Measurements from ENCODE around the gene CCDC178.

Gene CCDC178

DNA sequence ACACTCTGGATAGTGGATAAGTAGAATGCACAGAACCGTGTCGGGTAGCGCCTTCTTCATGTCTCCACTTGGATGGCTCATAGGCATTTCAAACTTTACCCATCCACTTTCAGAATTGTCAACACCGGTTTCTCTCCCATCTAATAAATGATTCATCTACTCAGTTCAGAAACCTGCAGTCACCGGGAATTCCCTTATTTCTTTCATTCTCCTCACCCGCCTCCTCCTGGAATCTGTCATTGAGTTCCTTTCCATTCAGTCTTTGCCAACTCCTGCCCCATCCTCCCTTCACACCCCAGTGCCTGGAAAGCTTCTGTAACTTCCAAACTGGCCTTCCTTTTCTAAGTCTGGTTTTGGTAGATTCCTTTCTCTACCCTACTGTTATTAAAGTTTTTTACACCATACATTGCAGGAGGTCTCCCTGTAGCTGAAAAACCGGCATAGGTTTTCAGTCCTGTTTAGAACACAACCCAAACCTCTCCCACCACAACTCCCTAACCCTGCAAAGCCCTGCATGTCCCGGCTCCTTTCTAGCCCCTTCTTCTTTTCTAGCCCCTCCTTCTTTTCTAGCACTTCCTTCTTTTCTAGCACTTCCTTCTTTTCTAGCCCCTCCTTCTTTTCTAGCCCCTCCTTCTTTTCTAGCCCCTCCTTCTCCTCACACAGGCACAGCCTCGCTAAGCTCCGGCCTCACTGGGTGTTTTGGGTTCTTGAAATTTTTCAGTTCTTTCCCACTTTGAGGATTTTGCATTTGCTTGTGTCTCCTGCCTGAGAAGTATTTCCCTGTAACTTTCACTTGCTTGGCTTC lies 533.8 kb downstream of the CCDC178 start:
- 86 to 96% methylated on average over 8 of the region's 10 CpGs for WGBS, 2 experiments (ENCODE audit: insufficient coverage in 2 of 2)
- Histone ChIP-seq H3K4me1 (ENCODE audit: control insufficient read depth, insufficient read depth, low read length, poor library complexity, severe bottlenecking) (no peaks in the 10 kb centered on the region), H3K27ac (ENCODE audit: low read depth, low read length, severe bottlenecking) (no peak overlapping the region), H3K4me3 (ENCODE audit: extremely low read depth, insufficient read depth, low read length, poor library complexity, severe bottlenecking) (no peak overlapping the region), H3K36me3 (ENCODE audit: control insufficient read depth, insufficient read depth, low read length) (no peaks in the 10 kb centered on the region), H3K9me3 (ENCODE audit: control insufficient read depth, low read length) (no peaks in the 10 kb centered on the region)

DNA sequence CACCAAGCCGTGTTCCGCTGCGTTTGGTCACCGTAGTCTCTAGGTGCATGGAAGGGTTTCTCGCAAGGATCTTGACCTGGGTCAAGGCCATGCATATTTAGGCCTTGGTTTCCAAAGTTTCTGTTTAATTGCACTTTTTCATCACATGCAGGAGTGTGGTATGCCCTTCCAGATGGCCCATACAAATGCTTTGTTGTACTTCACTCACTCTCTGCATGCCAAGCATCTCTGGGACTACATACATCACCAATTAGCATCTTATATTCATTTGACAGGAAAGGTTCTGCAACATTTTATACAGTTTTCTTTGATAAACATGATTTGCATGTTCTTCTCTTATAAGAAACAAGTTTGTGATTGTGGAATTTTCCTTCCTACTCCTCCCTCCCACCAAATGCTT lies 534.9 kb downstream of the CCDC178 start:
- H3K27ac ChIP-seq (ENCODE audit: low read depth, low read length, severe bottlenecking), result no peak overlapping the region
- WGBS, 2 experiments (ENCODE audit: insufficient coverage in 2 of 2), result 93 to 99% methylated on average over 5 of the region's 5 CpGs
- no peak overlapping the region for H3K4me3 ChIP-seq (ENCODE audit: extremely low read depth, insufficient read depth, low read length, poor library complexity, severe bottlenecking)
- H3K4me1 ChIP-seq (ENCODE audit: control insufficient read depth, insufficient read depth, low read length, poor library complexity, severe bottlenecking), result no peaks in the 10 kb centered on the region
- no peaks in the 10 kb centered on the region for H3K9me3 ChIP-seq (ENCODE audit: control insufficient read depth, low read length)
- no peaks in the 10 kb centered on the region for H3K36me3 ChIP-seq (ENCODE audit: control insufficient read depth, insufficient read depth, low read length)

DNA sequence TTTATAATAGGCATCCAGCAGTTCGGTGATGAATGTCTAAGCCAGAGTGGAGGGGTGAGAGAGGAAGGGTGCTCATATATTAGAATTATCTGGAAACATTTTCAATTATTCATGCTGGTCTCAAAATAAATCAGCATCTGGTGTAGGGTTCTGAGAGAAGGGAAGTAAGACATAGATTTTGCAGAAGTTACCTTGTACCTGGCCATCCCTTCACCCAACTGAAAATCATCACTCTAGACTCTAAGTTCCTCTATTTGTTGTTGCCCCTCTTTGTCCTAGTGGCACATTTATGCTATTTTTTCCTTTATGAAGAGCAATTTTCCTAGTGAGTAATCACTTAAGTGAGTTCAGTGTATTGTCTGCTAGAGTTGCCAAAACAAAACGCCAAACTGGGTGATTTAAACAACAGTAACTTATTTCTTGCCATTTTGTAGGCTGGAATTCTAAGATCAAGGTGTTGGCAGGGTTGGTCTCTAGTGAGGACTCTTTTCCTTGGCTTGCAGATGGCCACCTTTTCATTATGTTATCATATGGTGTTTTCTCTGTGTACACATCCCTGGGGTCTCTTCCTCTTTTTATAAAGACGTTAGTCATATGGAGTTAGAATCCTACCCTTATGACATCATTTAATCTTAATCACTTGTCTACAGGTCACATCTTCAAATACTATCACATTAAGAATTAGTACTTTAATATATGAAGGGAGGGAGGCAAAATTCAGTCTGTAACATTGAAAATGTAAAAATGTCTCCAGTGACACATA lies 537.8 kb downstream of the CCDC178 start:
- Histone ChIP-seq H3K9me3 (ENCODE audit: control insufficient read depth, low read length) (peaks cover 4% of the 10 kb centered on the region), H3K4me3 (ENCODE audit: extremely low read depth, insufficient read depth, low read length, poor library complexity, severe bottlenecking) (no peak overlapping the region), H3K36me3 (ENCODE audit: control insufficient read depth, insufficient read depth, low read length) (no peaks in the 10 kb centered on the region), H3K27ac (ENCODE audit: low read depth, low read length, severe bottlenecking) (no peak overlapping the region), H3K4me1 (ENCODE audit: control insufficient read depth, insufficient read depth, low read length, poor library complexity, severe bottlenecking) (no peaks in the 10 kb centered on the region)
- WGBS, 2 experiments (ENCODE audit: insufficient coverage in 2 of 2), result no CpG with 5 or more reads among the region's 3 CpGs

DNA sequence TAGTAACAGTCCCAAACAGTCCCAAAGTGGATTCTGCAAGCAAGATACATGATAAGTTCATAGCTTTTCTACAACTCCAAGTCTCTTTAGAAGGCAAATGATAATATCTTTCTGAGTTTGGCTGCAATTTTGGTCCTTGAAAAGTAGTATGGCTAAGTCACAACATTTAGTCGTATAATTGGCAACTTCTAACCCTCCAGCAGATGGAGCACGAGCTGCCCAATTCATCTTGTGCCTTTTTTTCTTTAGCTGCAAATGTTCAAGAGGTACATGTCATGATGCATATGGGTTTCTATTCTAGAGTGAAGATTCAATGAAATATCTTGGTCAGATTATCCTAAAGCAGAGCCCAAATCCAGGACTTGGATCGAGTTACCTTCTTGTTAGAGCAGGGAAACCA lies 540.7 kb downstream of the CCDC178 start:
- Histone ChIP-seq H3K27ac (ENCODE audit: low read depth, low read length, severe bottlenecking) (no peak overlapping the region), H3K4me3 (ENCODE audit: extremely low read depth, insufficient read depth, low read length, poor library complexity, severe bottlenecking) (no peak overlapping the region), H3K9me3 (ENCODE audit: control insufficient read depth, low read length) (peaks cover 20% of the 10 kb centered on the region), H3K4me1 (ENCODE audit: control insufficient read depth, insufficient read depth, low read length, poor library complexity, severe bottlenecking) (no peaks in the 10 kb centered on the region), H3K36me3 (ENCODE audit: control insufficient read depth, insufficient read depth, low read length) (no peaks in the 10 kb centered on the region)
- WGBS, 2 experiments (ENCODE audit: insufficient coverage in 2 of 2), result 94 to 100% methylated on average over 2 of the region's 3 CpGs

DNA sequence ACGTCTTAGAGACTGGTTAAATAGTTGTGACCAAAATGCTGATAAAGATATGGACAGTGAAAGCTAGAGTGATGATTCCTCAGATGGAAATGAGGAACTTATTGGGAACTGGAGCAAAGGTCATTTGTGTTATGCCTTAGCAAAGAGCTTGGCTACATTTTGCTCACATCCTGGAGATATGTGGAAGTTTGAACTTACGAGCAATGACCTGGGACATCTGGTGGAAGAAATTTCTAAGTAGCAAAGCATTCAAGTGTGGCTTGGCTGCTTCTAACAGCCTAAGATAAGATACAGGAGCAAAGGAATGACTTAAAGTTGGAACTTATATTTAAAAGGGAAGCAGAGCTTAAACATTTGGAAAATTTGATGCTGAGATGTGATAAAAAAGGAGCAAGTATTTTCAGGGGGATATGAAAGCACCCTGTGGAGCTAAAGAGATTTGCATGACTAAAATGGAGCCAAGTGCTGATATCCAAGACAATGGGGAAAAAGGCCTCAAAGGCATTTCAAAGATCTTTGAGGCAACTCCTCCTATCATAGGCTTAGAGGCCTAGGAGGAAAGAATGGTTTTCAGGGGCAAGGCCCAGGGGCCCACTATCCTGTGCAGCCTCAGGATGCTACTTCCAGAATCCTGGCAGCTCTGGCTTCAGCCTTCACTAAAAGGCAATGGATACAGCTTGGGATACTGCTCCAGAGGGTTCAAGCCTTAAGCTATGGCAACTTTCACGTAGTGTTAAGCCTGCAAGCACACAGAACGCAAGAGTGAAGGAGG lies 543.6 kb downstream of the CCDC178 start:
- H3K4me1 ChIP-seq (ENCODE audit: control insufficient read depth, insufficient read depth, low read length, poor library complexity, severe bottlenecking), result no peaks in the 10 kb centered on the region
- no peaks in the 10 kb centered on the region for H3K36me3 ChIP-seq (ENCODE audit: control insufficient read depth, insufficient read depth, low read length)
- H3K4me3 ChIP-seq (ENCODE audit: extremely low read depth, insufficient read depth, low read length, poor library complexity, severe bottlenecking), result no peak overlapping the region
- 67 to 69% methylated on average over 3 to 4 of the region's 4 CpGs for WGBS, 2 experiments (ENCODE audit: insufficient coverage in 2 of 2)
- peaks cover 20% of the 10 kb centered on the region for H3K9me3 ChIP-seq (ENCODE audit: control insufficient read depth, low read length)
- H3K27ac ChIP-seq (ENCODE audit: low read depth, low read length, severe bottlenecking), result no peak overlapping the region

DNA sequence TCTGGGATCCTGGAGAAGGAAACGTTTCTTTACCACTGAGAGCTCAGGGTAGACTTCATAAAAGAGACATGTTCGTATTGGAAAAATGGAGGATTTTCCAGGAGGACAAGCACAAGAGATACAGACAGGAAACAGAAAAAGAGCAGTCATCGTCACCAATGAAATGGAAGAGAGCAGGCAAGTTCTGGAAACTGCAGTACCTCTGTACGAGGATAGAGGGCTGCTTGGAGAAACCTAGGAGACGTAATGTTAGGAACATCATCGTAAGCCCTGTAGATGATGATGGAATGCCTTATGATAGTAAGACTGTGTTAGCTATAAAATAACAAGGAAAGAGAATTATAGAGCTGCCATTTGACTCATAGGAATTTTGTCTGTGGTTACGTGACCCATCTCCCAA lies 546.6 kb downstream of the CCDC178 start:
- 93 to 94% methylated on average over 6 to 7 of the region's 7 CpGs for WGBS, 2 experiments (ENCODE audit: insufficient coverage in 2 of 2)
- peaks cover 4% of the 10 kb centered on the region for H3K4me1 ChIP-seq (ENCODE audit: control insufficient read depth, insufficient read depth, low read length, poor library complexity, severe bottlenecking)
- peaks cover 20% of the 10 kb centered on the region for H3K9me3 ChIP-seq (ENCODE audit: control insufficient read depth, low read length)
- no peak overlapping the region for H3K4me3 ChIP-seq (ENCODE audit: extremely low read depth, insufficient read depth, low read length, poor library complexity, severe bottlenecking)
- no peak overlapping the region for H3K27ac ChIP-seq (ENCODE audit: low read depth, low read length, severe bottlenecking)
- no peaks in the 10 kb centered on the region for H3K36me3 ChIP-seq (ENCODE audit: control insufficient read depth, insufficient read depth, low read length)

DNA sequence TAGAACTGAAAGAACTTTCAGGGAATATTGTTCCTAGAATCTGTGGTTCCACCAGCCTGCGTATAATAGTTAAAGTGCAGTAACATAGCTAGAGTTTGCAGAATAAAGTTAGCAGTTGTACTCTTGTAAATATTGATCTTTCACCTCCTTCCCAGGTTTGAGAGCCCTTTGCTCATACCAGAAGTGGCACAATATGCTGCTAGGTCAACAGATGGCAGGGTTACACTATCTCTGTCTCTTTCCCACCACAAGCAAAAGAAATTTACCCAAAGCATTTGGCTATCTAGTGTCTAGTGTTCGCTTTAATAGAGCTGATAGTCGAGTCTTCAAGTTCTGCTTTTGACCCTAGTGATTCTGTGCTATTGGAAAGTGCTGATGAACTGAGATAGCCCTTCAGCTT lies 548.7 kb downstream of the CCDC178 start:
- Histone ChIP-seq H3K9me3 (ENCODE audit: control insufficient read depth, low read length) (peaks cover 6% of the 10 kb centered on the region), H3K4me3 (ENCODE audit: extremely low read depth, insufficient read depth, low read length, poor library complexity, severe bottlenecking) (no peak overlapping the region), H3K4me1 (ENCODE audit: control insufficient read depth, insufficient read depth, low read length, poor library complexity, severe bottlenecking) (peaks cover 4% of the 10 kb centered on the region), H3K27ac (ENCODE audit: low read depth, low read length, severe bottlenecking) (no peak overlapping the region), H3K36me3 (ENCODE audit: control insufficient read depth, insufficient read depth, low read length) (no peaks in the 10 kb centered on the region)
- 83 to 93% methylated on average over 1 to 2 of the region's 3 CpGs for WGBS, 2 experiments (ENCODE audit: insufficient coverage in 2 of 2)

DNA sequence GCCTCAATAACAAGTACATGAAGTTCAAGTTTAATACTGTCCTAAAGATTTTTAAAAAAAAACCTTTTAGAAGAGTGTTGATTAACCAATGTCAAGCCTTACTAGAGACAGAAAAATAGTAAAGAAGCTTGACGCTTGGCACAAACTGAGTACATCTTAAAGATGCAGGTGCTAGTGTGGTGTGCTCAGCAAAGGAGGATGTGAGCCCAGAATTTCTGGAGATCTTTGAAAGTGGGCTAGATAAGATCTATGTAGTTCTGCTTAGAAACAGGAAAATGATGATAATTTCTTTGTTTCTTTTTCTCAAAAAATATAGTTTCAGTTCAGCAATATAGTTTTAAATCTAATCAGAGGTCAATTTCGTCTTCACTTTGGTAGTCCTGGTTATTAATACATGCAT lies 549.4 kb downstream of the CCDC178 start:
- peaks cover under 1% of the 10 kb centered on the region for H3K9me3 ChIP-seq (ENCODE audit: control insufficient read depth, low read length)
- WGBS, 2 experiments (ENCODE audit: insufficient coverage in 2 of 2), result 86 to 89% methylated on average over 1 of the region's 2 CpGs
- no peak overlapping the region for H3K4me3 ChIP-seq (ENCODE audit: extremely low read depth, insufficient read depth, low read length, poor library complexity, severe bottlenecking)
- H3K27ac ChIP-seq (ENCODE audit: low read depth, low read length, severe bottlenecking), result no peak overlapping the region
- no peaks in the 10 kb centered on the region for H3K36me3 ChIP-seq (ENCODE audit: control insufficient read depth, insufficient read depth, low read length)
- peaks cover 4% of the 10 kb centered on the region for H3K4me1 ChIP-seq (ENCODE audit: control insufficient read depth, insufficient read depth, low read length, poor library complexity, severe bottlenecking)

DNA sequence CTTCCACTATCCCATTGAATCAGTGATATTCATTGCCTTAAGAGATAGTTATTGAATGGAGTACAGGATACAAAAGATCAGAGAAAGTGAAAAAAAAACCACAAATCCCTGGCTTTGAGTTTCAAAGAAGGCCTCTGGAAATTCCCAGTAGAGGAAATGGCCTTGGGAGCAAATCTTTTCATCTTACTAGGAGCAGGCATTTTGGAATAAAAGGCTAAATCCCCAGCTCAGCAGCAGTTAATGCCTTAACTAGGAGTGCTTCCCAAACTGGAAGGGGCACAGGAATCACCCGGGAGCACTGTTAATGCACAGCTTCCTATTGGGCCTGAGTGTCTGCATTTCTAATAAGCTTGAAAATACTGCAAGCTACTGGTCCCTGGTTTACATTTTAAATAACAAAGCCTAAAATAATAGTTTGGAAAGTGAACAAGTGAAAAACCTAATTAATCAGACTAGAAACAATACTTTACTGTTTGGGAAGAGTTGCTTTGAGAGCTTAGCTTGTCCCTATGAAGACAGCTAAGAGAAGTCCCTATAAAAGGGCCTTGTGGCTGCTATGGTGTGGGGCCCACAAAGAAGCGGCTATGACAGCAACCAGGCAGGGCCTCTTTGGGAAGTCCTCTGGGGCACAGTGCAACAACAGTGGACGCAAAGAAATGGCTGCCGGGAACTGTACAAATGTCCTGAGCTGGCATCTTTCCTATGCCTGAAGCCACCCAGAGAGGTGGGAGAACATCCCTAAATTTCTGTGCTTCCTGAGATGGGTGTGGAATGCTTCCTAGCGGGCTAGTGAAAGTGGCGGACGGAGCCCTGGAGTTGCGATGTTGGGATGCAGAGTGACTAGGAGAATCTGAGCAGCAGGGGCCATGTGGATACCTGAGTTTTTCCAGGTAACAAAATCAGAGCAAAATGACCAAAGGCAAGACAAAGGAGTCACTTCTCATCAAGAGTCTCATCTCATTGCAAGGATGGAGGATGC lies 550.6 kb downstream of the CCDC178 start:
- Histone ChIP-seq H3K9me3 (ENCODE audit: control insufficient read depth, low read length) (no peaks in the 10 kb centered on the region), H3K27ac (ENCODE audit: low read depth, low read length, severe bottlenecking) (no peak overlapping the region)
- 81 to 95% methylated on average over 5 of the region's 8 CpGs for WGBS, 2 experiments (ENCODE audit: insufficient coverage in 2 of 2)

DNA sequence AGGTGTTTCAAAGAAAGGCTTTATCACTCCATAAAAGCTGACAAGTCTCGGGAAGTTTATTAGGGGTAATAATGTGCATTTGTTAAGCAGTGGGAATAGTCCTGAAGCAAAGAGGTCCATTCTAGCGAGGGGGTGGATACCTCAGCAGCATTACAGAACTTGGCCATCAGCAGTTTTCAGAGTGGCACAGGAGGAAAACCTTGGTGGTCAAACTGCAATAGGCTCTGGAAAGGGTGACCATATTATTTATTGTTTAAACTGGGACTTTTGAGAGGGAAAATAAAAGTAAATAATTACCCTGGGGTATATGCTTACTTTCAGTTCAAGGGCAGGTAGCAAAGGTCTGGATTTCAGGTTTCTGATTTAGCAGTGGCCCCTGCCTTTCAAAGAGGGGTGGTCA lies 552.2 kb downstream of the CCDC178 start:
- no peak overlapping the region for H3K4me3 ChIP-seq (ENCODE audit: extremely low read depth, insufficient read depth, low read length, poor library complexity, severe bottlenecking)
- no peaks in the 10 kb centered on the region for H3K9me3 ChIP-seq (ENCODE audit: control insufficient read depth, low read length)
- no peak overlapping the region for H3K27ac ChIP-seq (ENCODE audit: low read depth, low read length, severe bottlenecking)
- 59 to 86% methylated on average over 2 of the region's 2 CpGs for WGBS, 2 experiments (ENCODE audit: insufficient coverage in 2 of 2)
- no peaks in the 10 kb centered on the region for H3K36me3 ChIP-seq (ENCODE audit: control insufficient read depth, insufficient read depth, low read length)
- H3K4me1 ChIP-seq (ENCODE audit: control insufficient read depth, insufficient read depth, low read length, poor library complexity, severe bottlenecking), result peaks cover 4% of the 10 kb centered on the region

More for the DNA sequence above, 550.6 kb downstream of the CCDC178 start:
- H3K36me3 ChIP-seq (ENCODE audit: control insufficient read depth, insufficient read depth, low read length), result no peaks in the 10 kb centered on the region
- H3K4me3 ChIP-seq (ENCODE audit: extremely low read depth, insufficient read depth, low read length, poor library complexity, severe bottlenecking), result no peak overlapping the region
- peaks cover 4% of the 10 kb centered on the region for H3K4me1 ChIP-seq (ENCODE audit: control insufficient read depth, insufficient read depth, low read length, poor library complexity, severe bottlenecking)

All from mesodermal cell (in vitro differentiated cells).